GM19099 (cell line): Measurements from ENCODE around the gene JKAMP.

Source experiments
- POLR2A ChIP-seq: IDR thresholded peaks from 3 replicates; pipeline ENCODE4 v1.6.1; 2011; ENCODE audit warnings: low read depth; ENCODE audit not compliant: insufficient read length; ENCODE audit errors: extremely low read depth

The JKAMP gene

DNA sequence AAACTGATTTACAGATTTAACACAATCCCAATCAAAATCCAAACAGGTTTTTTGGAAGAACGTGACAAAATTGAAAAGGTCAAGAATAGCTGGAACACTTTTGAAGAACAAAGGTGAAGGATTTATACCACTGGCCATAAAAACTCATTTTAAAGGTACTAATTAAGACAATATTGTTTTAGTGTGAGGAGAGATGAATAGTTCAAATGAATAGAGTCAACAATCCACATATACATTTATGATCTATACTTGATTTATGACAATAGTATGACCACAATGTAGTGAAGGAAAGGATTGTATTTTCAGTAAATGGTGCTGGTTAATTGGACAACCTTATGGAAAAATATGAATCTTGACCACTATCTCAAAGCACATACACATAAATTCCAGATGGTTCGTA, 63.0 kb downstream of the JKAMP start:
- no peak for TF ChIP-seq POLR2A
